ENCODE results near the gene RAE1. TPM values are rescaled to one million over a fixed set of nuclear protein-coding genes. Genes with fewer than 3 reads are reported as not detected.

Gene RAE1
- total RNA-seq, 6 experiments from 2014 or later, result 8.6 to 22.1 (median 11.1) TPM

GRCh38 chr20:57425150-57426013 is 74.3 kb downstream of the RAE1 start:
- WGBS (ENCODE audit: insufficient coverage, low coverage, low lambda C conversion rate, missing lambda C conversion rate), result 60% methylated on average over 7 of the region's 17 CpGs

GRCh38 chr20:57426271-57426689 is 75.2 kb downstream of the RAE1 start:
- Histone ChIP-seq H3K36me3 (no peaks in the 10 kb centered on the region), H3K9me3 (no peaks in the 10 kb centered on the region), H3K4me3 (no peak overlapping the region), H3K27me3 (no peaks in the 10 kb centered on the region), H3K27ac (no peak overlapping the region), H3K4me1 (peaks cover 0 to 17% (median 8%) of the 10 kb centered on the region in 4 donors)
- WGBS (ENCODE audit: insufficient coverage, low coverage, low lambda C conversion rate, missing lambda C conversion rate), result no CpG with 5 or more reads among the region's 13 CpGs
- intact Hi-C loops (cut with DNase I), result no loop called here
- peak in 1 of 3 donors; percentile 47 for DNase-seq
- no peak for ATAC-seq
- TF ChIP-seq POLR2A (IDR thresholded peaks at IDR 0.05) (no peak), CTCF (IDR thresholded peaks at IDR 0.05) (no peak)

More at GRCh38 chr20:57425150-57426013, 74.3 kb downstream of the RAE1 start:
- Histone ChIP-seq H3K9me3 (no peaks in the 10 kb centered on the region), H3K36me3 (no peaks in the 10 kb centered on the region), H3K27me3 (no peaks in the 10 kb centered on the region), H3K27ac (no peak overlapping the region), H3K4me3 (no peak overlapping the region), H3K4me1 (peaks cover 0 to 17% (median 8%) of the 10 kb centered on the region in 4 donors)
- intact Hi-C loops (cut with DNase I), result no loop called here
- ATAC-seq, result no peak
- TF ChIP-seq CTCF (IDR thresholded peaks at IDR 0.05) (no peak), POLR2A (IDR thresholded peaks at IDR 0.05) (no peak)
- peak in 1 of 3 donors; percentile 42 for DNase-seq

GRCh38 chr20:57426831-57427230 is 75.8 kb downstream of the RAE1 start:
- H3K4me1 ChIP-seq, result peaks cover 0 to 17% (median 8%) of the 10 kb centered on the region in 4 donors
- DNase-seq (peak in 1 of 3 donors; percentile 49), ATAC-seq (no peak)
- intact Hi-C loops (cut with DNase I), result no loop called here
- no peak overlapping the region for H3K4me3 ChIP-seq
- H3K36me3 ChIP-seq, result no peaks in the 10 kb centered on the region
- no peak for TF ChIP-seq POLR2A (IDR thresholded peaks at IDR 0.05)
- TF ChIP-seq CTCF (IDR thresholded peaks at IDR 0.05), result no peak
- H3K27ac ChIP-seq, result no peak overlapping the region
- H3K9me3 ChIP-seq, result no peaks in the 10 kb centered on the region
- WGBS (ENCODE audit: insufficient coverage, low coverage, low lambda C conversion rate, missing lambda C conversion rate), result no CpG with 5 or more reads among the region's 7 CpGs
- H3K27me3 ChIP-seq, result no peaks in the 10 kb centered on the region

- 43% methylated on average over 15 of the region's 21 CpGs for WGBS (ENCODE audit: insufficient coverage, low coverage, low lambda C conversion rate, missing lambda C conversion rate)
- Histone ChIP-seq H3K4me1 (peaks cover 0 to 13% (median 3%) of the 10 kb centered on the region in 4 donors), H3K9me3 (no peaks in the 10 kb centered on the region), H3K27ac (peak overlapping the region; percentile 69 to 95 (median 89)), H3K36me3 (no peaks in the 10 kb centered on the region), H3K4me3 (no peak overlapping the region), H3K27me3 (no peaks in the 10 kb centered on the region)
- ATAC-seq (peak; percentile 90 to 98 (median 92)), DNase-seq (peak; percentile 86 to 96 (median 92))
- TF ChIP-seq CTCF (IDR thresholded peaks at IDR 0.05) (peak in 1 of 4 donors; percentile 15), POLR2A (IDR thresholded peaks at IDR 0.05) (peak; percentile 81)
- intact Hi-C loops (cut with DNase I), result no loop called here
Observed at GRCh38 chr20:57428324-57429158, 77.5 kb downstream of the RAE1 start.

Small RNAs within 50 kb of the gene (microRNA-seq; reads per million reads assigned to microRNA genes)
- gene MIR4325, result 0 reads per million in 2 donors

Small RNAs within 50 kb of the gene (small RNA-seq; reads per million reads assigned to genes)
- gene MIR4325 (0 reads per million in 2 experiments), gene RF00019 (0 reads per million in 2 experiments), gene RPL39P39 (0 reads per million in 2 experiments)

Other genes starting within 250 kb of the RAE1 start
- not detected for gene BMP7, start 84.6 kb upstream of the RAE1 start, total RNA-seq
- gene SPO11, start 21.5 kb upstream of the RAE1 start, total RNA-seq, result not detected
- gene RBM38, start 40.1 kb downstream of the RAE1 start, total RNA-seq, result 10 to 100 TPM in 3 of 6 experiments, 1 to 10 TPM in 3; 3.9 to 16.9 (median 9.6) TPM
- under 1 TPM in 4 of 6 experiments, not detected in 2; 0.09 to 0.50 (median 0.33) TPM for gene CTCFL, start 173.9 kb downstream of the RAE1 start, total RNA-seq
- gene PCK1, start 209.9 kb downstream of the RAE1 start, total RNA-seq, result 1,000 to 10,000 TPM in 2 of 6 experiments, 100 to 1,000 TPM in 4; 187 to 1,757 (median 778) TPM

All from right lobe of liver (tissue), 6 donors.